ENCODE data around the gene CCL22.

GRCh38 chr16:57354311-57354710 lies 4.3 kb upstream of the CCL22 start:
- TF ChIP-seq CTCF (tag by site-specific recombination; IDR thresholded peaks at IDR 0.05) (no peak), PRDM4 (tag by site-specific recombination; IDR thresholded peaks at IDR 0.05) (no peak), RBAK (tag by site-specific recombination; IDR thresholded peaks at IDR 0.05) (no peak), ZNF26 (tag by site-specific recombination; IDR thresholded peaks at IDR 0.05) (no peak), ZNF639 (tag by site-specific recombination; IDR thresholded peaks at IDR 0.05) (no peak)

Data from HEK293 (cell line).